Activated CD4-positive, CD25-positive, alpha-beta regulatory T cell (primary cell): ENCODE results near the gene CEBPG.

Experiments
- DNase-seq, 4 experiments: peaks; one replicate each; lab custom pipeline; 2025; lab: John Stamatoyannopoulos, UW

Gene CEBPG

GRCh38 chr19:33373453-33374235 is at the start of gene CEBPG:
TSS of gene CEBPG (plus strand) at chr19:33373709. CDS start at chr19:33379240, 5,531 bp downstream.
- DNase-seq: peak; percentile 88 to 94 (median 92)

GRCh38 chr19:33324628-33325027 is 48.9 kb upstream of the CEBPG start:
- no peak for DNase-seq

- DNase-seq: no peak
Observed at GRCh38 chr19:33325920-33326319, 47.6 kb upstream of the CEBPG start.

GRCh38 chr19:33329060-33329459 is 44.4 kb upstream of the CEBPG start:
- no peak for DNase-seq

- DNase-seq: no peak
Observed at GRCh38 chr19:33329736-33330135, 43.8 kb upstream of the CEBPG start.

- DNase-seq: no peak
Observed at GRCh38 chr19:33332248-33332647, 41.3 kb upstream of the CEBPG start.

GRCh38 chr19:33333151-33333550 is 40.4 kb upstream of the CEBPG start:
- DNase-seq: no peak

GRCh38 chr19:33333642-33334041 is 39.9 kb upstream of the CEBPG start:
- DNase-seq: no peak

GRCh38 chr19:33334271-33334670 is 39.2 kb upstream of the CEBPG start:
- DNase-seq: no peak

- no peak for DNase-seq
Observed at GRCh38 chr19:33335446-33335845, 38.1 kb upstream of the CEBPG start.

GRCh38 chr19:33339016-33339984 is 34.2 kb upstream of the CEBPG start:
- no peak for DNase-seq

- DNase-seq: no peak
Observed at GRCh38 chr19:33340991-33341390, 32.5 kb upstream of the CEBPG start.

GRCh38 chr19:33343301-33343700 is 30.2 kb upstream of the CEBPG start:
- no peak for DNase-seq

- DNase-seq: no peak
Observed at GRCh38 chr19:33343859-33344572, 29.5 kb upstream of the CEBPG start.

GRCh38 chr19:33344573-33344925 is 29.0 kb upstream of the CEBPG start:
- no peak for DNase-seq

- no peak for DNase-seq
Observed at GRCh38 chr19:33345163-33345562, 28.3 kb upstream of the CEBPG start.

GRCh38 chr19:33346665-33347064 is 26.8 kb upstream of the CEBPG start:
- no peak for DNase-seq

GRCh38 chr19:33347300-33347699 is 26.2 kb upstream of the CEBPG start:
- no peak for DNase-seq

GRCh38 chr19:33348301-33349010 is 25.1 kb upstream of the CEBPG start:
- no peak for DNase-seq

GRCh38 chr19:33349319-33350289 is 23.9 kb upstream of the CEBPG start:
- no peak for DNase-seq
